Activated CD4-positive, alpha-beta memory T cell treated with anti-CD3 and anti-CD28 coated beads for 36 hours (primary cell): Measurements from ENCODE around the gene ADAMTSL3. TPM values are rescaled to one million over a fixed set of nuclear protein-coding genes. Genes with fewer than 3 reads are reported as not detected.

Source experiments
- CTCF ChIA-PET: fragments of 350-600 bp; sonication (Branson Sonifier 250); formaldehyde crosslinking; loops from one replicate; lab custom pipeline; 2021; ENCODE audit warnings: antibody characterized with exemption, inconsistent platforms; lab: Charles Lee
- POLR2A ChIA-PET: fragments of 350-600 bp; sonication (Branson Sonifier 250); formaldehyde crosslinking; loops from one replicate; lab custom pipeline; 2021; ENCODE audit warnings: antibody characterized with exemption; lab: Charles Lee
- DNase-seq: peaks from one replicate; pipeline ENCODE4 v3.0.0-alpha.2; 2020
- H3K27ac Mint-ChIP-seq: one replicate; pipeline ENCODE4 v1.8.0; 2021; ENCODE audit warnings: mixed read lengths
- H3K27me3 Mint-ChIP-seq: one replicate; pipeline ENCODE4 v1.8.0; 2021; ENCODE audit warnings: mixed read lengths
- H3K36me3 Mint-ChIP-seq: one replicate; pipeline ENCODE4 v1.8.0; 2021; ENCODE audit warnings: mixed read lengths
- H3K4me1 Mint-ChIP-seq: one replicate; pipeline ENCODE4 v1.8.0; 2021; ENCODE audit warnings: low read depth, mixed read lengths
- H3K4me3 Mint-ChIP-seq: one replicate; pipeline ENCODE4 v1.8.0; 2021; ENCODE audit warnings: mild to moderate bottlenecking, mixed read lengths
- H3K9me3 Mint-ChIP-seq: one replicate; pipeline ENCODE4 v1.8.0; 2021; ENCODE audit warnings: mixed read lengths
- intact Hi-C: fragments of 100-400 bp; cut with micrococcal nuclease; formaldehyde crosslinking; loops from one replicate; pipeline ENCODE4 v1.15.1; 2023
- total RNA-seq, 2 experiments: library from RNA; stranded (reverse); gene quantifications; one replicate each; pipeline ENCODE4 v1.2.3, GENCODE V29; 2021

Gene ADAMTSL3
- total RNA-seq, 2 experiments from 2014 or later, result not detected

GRCh38 chr15:83658430-83659416, 4.8 kb downstream of the ADAMTSL3 start:
- H3K27me3 Mint-ChIP-seq, result peaks cover 8% of the 10 kb centered on the region
- H3K9me3 Mint-ChIP-seq, result peaks cover 3% of the 10 kb centered on the region
- H3K27ac Mint-ChIP-seq, result no peak overlapping the region
- no peaks in the 10 kb centered on the region for H3K36me3 Mint-ChIP-seq
- DNase-seq, result no peak
- intact Hi-C loops, result no loop called here
- CTCF ChIA-PET, result no interaction called here
- H3K4me1 Mint-ChIP-seq, result no peaks in the 10 kb centered on the region
- POLR2A ChIA-PET, result no interaction called here
- H3K4me3 Mint-ChIP-seq, result no peak overlapping the region

GRCh38 chr15:83659417-83659812, 5.5 kb downstream of the ADAMTSL3 start:
- H3K27me3 Mint-ChIP-seq, result peaks cover 7% of the 10 kb centered on the region
- no peak overlapping the region for H3K27ac Mint-ChIP-seq
- ChIA-PET POLR2A (no interaction called here), CTCF (no interaction called here)
- H3K9me3 Mint-ChIP-seq, result peaks cover 3% of the 10 kb centered on the region
- H3K36me3 Mint-ChIP-seq, result no peaks in the 10 kb centered on the region
- no peaks in the 10 kb centered on the region for H3K4me1 Mint-ChIP-seq
- DNase-seq, result no peak
- intact Hi-C loops, result no loop called here
- H3K4me3 Mint-ChIP-seq, result no peak overlapping the region

GRCh38 chr15:83665480-83665879, 11.6 kb downstream of the ADAMTSL3 start:
- ChIA-PET CTCF (no interaction called here), POLR2A (no interaction called here)
- Mint-ChIP-seq H3K9me3 (peaks cover 3% of the 10 kb centered on the region), H3K27ac (no peak overlapping the region), H3K4me3 (no peak overlapping the region), H3K4me1 (no peaks in the 10 kb centered on the region), H3K36me3 (no peaks in the 10 kb centered on the region), H3K27me3 (no peaks in the 10 kb centered on the region)
- intact Hi-C loops, result no loop called here
- no peak for DNase-seq

GRCh38 chr15:83670672-83671229, 16.8 kb downstream of the ADAMTSL3 start:
- CTCF ChIA-PET, result no interaction called here
- POLR2A ChIA-PET, result no interaction called here
- Mint-ChIP-seq H3K36me3 (no peaks in the 10 kb centered on the region), H3K27ac (no peak overlapping the region), H3K9me3 (no peaks in the 10 kb centered on the region), H3K4me1 (no peaks in the 10 kb centered on the region), H3K4me3 (no peak overlapping the region), H3K27me3 (no peaks in the 10 kb centered on the region)
- DNase-seq, result no peak
- intact Hi-C loops, result no loop called here

- CTCF ChIA-PET, result no interaction called here
- H3K27me3 Mint-ChIP-seq, result no peaks in the 10 kb centered on the region
- POLR2A ChIA-PET, result no interaction called here
- no peaks in the 10 kb centered on the region for H3K4me1 Mint-ChIP-seq
- no peak for DNase-seq
- intact Hi-C loops, result no loop called here
- no peak overlapping the region for H3K4me3 Mint-ChIP-seq
- no peaks in the 10 kb centered on the region for H3K36me3 Mint-ChIP-seq
- no peaks in the 10 kb centered on the region for H3K9me3 Mint-ChIP-seq
- no peak overlapping the region for H3K27ac Mint-ChIP-seq
These were observed 17.7 kb downstream of the ADAMTSL3 start for GRCh38 chr15:83671603-83672002.

- Mint-ChIP-seq H3K27me3 (no peaks in the 10 kb centered on the region), H3K36me3 (no peaks in the 10 kb centered on the region), H3K4me3 (no peak overlapping the region), H3K27ac (no peak overlapping the region), H3K4me1 (no peaks in the 10 kb centered on the region), H3K9me3 (no peaks in the 10 kb centered on the region)
- ChIA-PET POLR2A (no interaction called here), CTCF (no interaction called here)
- intact Hi-C loops, result no loop called here
- DNase-seq, result no peak
These were observed 19.5 kb downstream of the ADAMTSL3 start for GRCh38 chr15:83673385-83673784.

- intact Hi-C loops, result no loop called here
- no peak overlapping the region for H3K27ac Mint-ChIP-seq
- peaks cover 5% of the 10 kb centered on the region for H3K27me3 Mint-ChIP-seq
These were observed 28.7 kb downstream of the ADAMTSL3 start for GRCh38 chr15:83682476-83683088.

GRCh38 chr15:83685916-83686332, 32.0 kb downstream of the ADAMTSL3 start:
- no peak overlapping the region for H3K4me3 Mint-ChIP-seq
- intact Hi-C loops, result no loop called here
- CTCF ChIA-PET, result no interaction called here
- no peak overlapping the region for H3K27ac Mint-ChIP-seq
- no peaks in the 10 kb centered on the region for H3K9me3 Mint-ChIP-seq
- POLR2A ChIA-PET, result no interaction called here
- H3K4me1 Mint-ChIP-seq, result no peaks in the 10 kb centered on the region
- no peaks in the 10 kb centered on the region for H3K36me3 Mint-ChIP-seq
- peaks cover 7% of the 10 kb centered on the region for H3K27me3 Mint-ChIP-seq
- no peak for DNase-seq

More at GRCh38 chr15:83682476-83683088, 28.7 kb downstream of the ADAMTSL3 start:
- CTCF ChIA-PET, result no interaction called here
- no peak for DNase-seq
- Mint-ChIP-seq H3K9me3 (no peaks in the 10 kb centered on the region), H3K4me1 (no peaks in the 10 kb centered on the region), H3K36me3 (no peaks in the 10 kb centered on the region), H3K4me3 (no peak overlapping the region)
- POLR2A ChIA-PET, result no interaction called here

- Mint-ChIP-seq H3K4me1 (no peaks in the 10 kb centered on the region), H3K27ac (no peak overlapping the region), H3K36me3 (no peaks in the 10 kb centered on the region), H3K27me3 (peaks cover 7% of the 10 kb centered on the region), H3K9me3 (no peaks in the 10 kb centered on the region), H3K4me3 (no peak overlapping the region)
- intact Hi-C loops, result no loop called here
- no peak for DNase-seq
- POLR2A ChIA-PET, result no interaction called here
- CTCF ChIA-PET, result no interaction called here
These were observed 34.3 kb downstream of the ADAMTSL3 start for GRCh38 chr15:83688201-83688600.

- ChIA-PET POLR2A (no interaction called here), CTCF (no interaction called here)
- intact Hi-C loops, result no loop called here
- DNase-seq, result no peak
- no peak overlapping the region for H3K4me3 Mint-ChIP-seq
- H3K27ac Mint-ChIP-seq, result no peak overlapping the region
- no peaks in the 10 kb centered on the region for H3K9me3 Mint-ChIP-seq
- peaks cover 7% of the 10 kb centered on the region for H3K27me3 Mint-ChIP-seq
- no peaks in the 10 kb centered on the region for H3K4me1 Mint-ChIP-seq
- no peaks in the 10 kb centered on the region for H3K36me3 Mint-ChIP-seq
These were observed 36.8 kb downstream of the ADAMTSL3 start for GRCh38 chr15:83690676-83691075.

GRCh38 chr15:83692746-83693581, 39.0 kb downstream of the ADAMTSL3 start:
- H3K4me1 Mint-ChIP-seq, result no peaks in the 10 kb centered on the region
- no peak overlapping the region for H3K27ac Mint-ChIP-seq
- H3K36me3 Mint-ChIP-seq, result no peaks in the 10 kb centered on the region
- CTCF ChIA-PET, result no interaction called here
- POLR2A ChIA-PET, result no interaction called here
- intact Hi-C loops, result no loop called here
- peaks cover under 1% of the 10 kb centered on the region for H3K27me3 Mint-ChIP-seq
- no peaks in the 10 kb centered on the region for H3K9me3 Mint-ChIP-seq
- H3K4me3 Mint-ChIP-seq, result no peak overlapping the region
- no peak for DNase-seq

GRCh38 chr15:83694015-83694414, 40.1 kb downstream of the ADAMTSL3 start:
- H3K9me3 Mint-ChIP-seq, result no peaks in the 10 kb centered on the region
- DNase-seq, result no peak
- no peaks in the 10 kb centered on the region for H3K27me3 Mint-ChIP-seq
- H3K27ac Mint-ChIP-seq, result no peak overlapping the region
- intact Hi-C loops, result no loop called here
- H3K36me3 Mint-ChIP-seq, result no peaks in the 10 kb centered on the region
- no peak overlapping the region for H3K4me3 Mint-ChIP-seq
- ChIA-PET POLR2A (no interaction called here), CTCF (no interaction called here)
- H3K4me1 Mint-ChIP-seq, result no peaks in the 10 kb centered on the region
